Femur (tissue), 1 donor: ENCODE results near the gene OVCH1.
"Not testable (repeated sequence)": the region's sequence is repeated elsewhere in the genome, so short reads cannot be mapped to it uniquely, and the experiment has no call there.

Experiments used
- DNase-seq: peaks from one replicate; pipeline ENCODE4 v3.0.0-alpha.2; 2017

OVCH1 gene

DNA sequence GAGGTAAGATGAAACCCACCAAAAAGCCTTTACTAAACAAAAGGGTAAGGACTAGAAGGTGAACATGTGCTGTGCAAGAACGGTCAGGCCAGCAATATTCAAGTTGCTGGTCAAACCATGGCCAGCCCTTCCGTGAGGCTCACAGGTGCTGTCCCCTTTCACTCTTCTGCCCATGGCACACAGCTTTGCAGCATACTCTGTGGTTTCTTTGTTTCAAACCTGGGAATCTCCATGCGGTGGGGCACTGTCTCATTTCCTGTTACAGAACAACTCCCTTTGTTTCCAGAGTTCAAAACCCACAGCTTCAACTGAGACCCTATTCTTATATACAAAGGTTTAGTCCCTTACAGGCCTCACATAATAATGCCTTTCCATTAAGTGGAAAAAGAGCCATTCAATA, 1.7 kb upstream of the OVCH1 start:
- DNase-seq = no peak

DNA sequence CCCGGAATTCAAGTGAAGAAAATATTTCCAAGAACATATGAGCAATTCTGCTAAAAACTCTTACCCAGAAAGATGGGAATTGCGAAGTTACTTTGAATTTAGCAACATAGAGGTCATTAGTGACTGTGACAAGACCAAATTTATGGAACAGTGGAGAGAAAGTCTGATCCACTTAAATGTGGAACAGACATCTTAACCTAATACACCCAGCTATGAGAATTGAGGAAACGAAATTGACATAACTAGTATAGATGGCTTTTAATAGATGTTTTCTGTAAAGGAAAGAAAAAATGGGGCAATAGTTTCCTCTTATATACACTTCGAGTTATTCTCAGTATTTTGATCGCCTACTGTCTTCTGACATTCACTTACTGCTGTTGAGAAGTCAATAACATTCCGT, 4.6 kb downstream of the OVCH1 start:
- DNase-seq = no peak

DNA sequence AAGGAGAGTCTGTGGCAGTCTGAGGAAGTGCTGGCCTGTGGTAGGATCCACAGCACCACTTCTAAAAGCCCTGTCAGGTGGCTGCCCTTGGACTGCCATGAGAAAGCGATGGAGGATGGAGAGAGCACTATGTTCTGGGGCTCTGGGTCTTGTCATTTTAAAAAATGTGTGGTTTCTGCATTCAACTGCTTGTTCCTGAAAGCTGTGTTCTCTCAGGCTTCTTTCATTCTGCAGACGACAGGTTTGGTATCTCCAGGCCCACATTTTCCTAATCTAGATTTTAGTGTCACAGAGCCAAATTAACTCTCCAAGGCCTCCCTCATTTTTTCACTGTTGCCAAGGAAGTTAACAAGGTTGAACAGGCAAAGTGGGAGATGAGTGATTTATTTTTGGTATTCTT, 10.5 kb downstream of the OVCH1 start:
- DNase-seq = no peak

DNA sequence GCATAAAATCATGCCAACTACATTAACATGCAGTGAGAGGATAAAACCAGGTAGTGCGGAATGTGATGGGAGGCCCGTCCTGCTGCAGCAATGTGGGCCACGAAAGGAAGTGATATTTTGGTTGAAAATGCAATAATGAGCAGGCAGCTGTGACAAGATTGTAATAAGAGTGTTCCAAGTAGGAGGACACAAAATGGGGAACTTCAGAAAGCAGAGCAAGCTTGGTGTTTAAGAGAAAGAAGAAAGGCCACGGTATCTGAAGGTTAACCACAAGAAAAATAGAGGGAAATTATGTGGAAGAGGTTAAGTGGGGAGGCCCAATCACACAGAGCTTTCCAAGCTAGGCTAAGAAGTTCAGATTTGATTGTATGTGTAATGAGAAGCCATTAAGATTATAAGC, 34.3 kb downstream of the OVCH1 start:
- DNase-seq = no peak

DNA sequence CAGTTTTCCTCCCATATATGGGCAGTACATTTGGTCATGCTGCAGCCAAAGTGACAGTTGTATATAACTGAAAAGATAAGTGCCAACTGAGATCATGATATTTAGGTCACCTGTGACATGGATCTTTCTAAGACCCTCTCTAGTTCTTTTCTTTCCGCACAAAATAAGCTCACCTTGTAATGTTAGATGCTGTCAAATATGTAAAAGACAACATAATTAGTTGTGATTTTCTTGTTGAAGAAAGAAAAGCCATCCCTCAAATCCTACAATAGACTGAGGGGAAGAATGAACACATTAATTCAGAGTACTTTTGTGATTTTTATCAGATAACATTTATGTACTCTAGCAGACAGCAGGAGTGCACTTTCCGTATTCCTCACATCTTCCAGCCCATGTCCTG, 37.4 kb downstream of the OVCH1 start:
- no peak for DNase-seq

DNA sequence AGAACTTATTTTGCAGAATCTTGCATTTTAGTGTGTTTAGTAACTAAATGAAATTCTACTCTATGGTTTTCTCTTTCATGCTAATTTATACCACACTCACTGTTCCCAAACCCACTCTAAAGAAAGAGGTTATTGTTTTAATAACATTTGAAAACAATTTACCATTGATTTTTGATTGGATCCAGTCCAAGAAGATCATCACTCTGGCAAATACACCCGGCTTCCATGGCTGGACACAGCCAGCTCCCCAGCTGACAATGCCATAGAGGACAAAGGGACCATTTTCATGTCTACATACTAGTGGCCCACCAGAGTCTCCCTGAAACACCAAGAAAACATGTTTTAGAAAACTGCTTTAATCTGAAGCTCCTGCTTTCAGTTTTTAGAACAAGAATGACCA, 42.4 kb downstream of the OVCH1 start:
- DNase-seq = no peak

DNA sequence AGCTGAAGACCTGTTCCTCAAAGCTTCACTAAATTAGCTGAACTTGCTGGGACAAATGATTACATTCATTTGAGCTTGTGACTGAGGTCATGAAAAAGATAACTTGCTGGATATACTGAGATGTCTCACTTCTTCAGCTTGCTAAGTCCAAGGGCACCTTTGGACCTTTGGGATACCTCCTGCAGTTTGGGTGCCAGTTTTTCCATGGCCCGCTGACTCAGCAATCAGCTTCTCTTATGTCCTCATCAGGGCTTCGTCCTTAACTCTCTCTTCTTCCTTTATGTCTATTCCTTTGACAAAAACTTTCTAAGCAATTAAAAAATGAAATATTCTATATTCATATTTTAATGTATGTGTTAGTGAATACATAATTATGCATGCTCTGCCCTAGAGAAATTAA, 45.6 kb downstream of the OVCH1 start:
- no peak for DNase-seq

DNA sequence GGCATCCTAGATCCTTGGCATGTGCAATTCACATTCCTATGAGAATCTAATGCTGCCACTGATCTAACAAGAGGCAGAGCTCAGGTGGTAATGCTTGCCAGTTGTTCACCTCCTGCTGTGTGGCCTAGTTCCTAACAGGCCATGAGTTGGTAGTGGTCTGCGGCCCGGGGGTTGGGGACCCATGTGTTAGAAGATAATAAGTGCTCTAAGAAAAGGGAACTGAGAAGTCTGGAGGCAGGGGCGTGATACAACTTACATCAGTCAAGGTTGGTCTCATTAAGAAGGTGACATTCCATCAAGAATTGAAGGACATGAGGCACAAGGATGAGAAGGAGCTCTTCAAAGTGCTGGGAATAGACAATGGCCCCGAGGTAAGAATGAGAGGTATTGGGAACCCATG, 49.3 kb downstream of the OVCH1 start:
- DNase-seq = no peak

DNA sequence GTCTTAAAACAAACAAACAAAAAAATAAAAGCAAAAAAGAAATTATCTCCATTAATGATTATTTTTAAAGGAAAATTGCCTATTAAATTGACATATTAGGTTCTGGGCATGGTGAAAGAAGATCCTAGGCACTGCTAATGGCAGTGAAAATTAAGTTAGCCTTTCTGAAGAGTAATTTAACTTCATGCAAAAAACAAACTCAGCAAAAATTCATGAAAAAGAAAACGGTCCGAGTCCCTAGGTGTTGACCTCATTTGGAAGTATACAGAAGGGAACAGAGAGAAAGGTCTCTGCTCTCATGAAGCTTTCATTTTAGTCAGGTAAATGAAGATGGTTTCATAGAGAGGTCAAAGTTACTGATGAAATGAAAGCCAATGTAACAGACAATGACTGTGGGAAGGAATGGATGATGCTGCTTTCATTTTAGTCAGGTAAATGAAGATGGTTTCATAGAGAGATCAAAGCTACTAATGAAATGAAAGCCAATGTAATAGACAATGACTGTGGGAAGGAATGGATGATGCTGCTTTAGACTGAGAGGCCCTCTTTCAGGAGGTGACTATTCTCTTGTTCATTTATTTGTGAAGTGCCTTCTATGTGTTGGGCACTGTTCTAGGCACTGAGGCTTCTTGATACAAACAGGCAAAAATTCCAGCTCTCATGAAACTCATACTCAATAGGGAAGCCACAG, 50.1 kb downstream of the OVCH1 start:
- DNase-seq = no peak

DNA sequence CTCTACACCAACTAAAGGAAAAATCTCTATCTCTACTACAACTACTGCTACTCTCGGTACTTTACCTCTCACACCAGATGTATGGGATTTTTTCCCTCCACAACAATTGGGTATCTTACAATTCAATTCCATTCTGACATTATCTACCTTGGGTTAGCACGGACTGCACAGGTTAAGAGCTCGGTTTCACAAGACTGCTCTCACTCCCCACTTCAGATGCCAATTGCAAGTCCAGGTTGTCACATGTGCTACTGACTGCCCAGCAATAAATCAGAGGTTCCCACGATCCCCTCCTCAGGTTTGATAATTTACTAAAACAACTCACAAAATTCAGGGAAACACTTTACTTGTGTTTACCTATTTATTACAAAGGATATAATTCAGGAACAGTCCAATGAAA, 58.0 kb downstream of the OVCH1 start:
- no peak for DNase-seq

DNA sequence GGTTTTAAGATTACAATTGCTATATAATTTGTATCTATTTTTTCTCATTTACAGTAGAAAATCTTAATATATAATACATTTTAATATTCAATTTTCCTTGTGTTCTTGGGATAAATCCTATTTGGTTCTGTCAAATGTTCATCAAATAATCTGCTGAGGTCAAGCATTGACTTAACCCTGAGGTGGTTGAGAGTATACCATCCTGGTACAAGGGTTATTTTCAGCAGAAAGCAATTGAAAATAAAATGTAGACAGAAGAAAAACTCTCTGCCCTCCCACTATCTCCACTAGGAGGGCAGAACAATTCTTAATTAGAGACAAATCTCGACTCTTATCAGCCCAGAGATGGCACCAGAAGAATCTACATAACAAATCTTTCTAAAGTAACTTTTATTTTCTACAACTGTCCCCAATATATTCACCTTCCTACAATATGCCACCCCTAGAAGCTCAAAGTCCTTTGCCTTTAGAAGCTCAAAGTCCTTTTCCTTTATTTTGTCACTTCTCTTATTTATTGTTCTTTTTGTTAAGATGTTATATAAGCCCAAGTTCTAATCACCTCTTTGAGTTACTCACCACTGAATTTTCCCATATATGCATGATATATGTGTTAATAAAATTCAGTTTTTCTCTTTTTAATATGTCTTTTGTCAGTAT, 58.6 kb downstream of the OVCH1 start:
- no peak for DNase-seq

DNA sequence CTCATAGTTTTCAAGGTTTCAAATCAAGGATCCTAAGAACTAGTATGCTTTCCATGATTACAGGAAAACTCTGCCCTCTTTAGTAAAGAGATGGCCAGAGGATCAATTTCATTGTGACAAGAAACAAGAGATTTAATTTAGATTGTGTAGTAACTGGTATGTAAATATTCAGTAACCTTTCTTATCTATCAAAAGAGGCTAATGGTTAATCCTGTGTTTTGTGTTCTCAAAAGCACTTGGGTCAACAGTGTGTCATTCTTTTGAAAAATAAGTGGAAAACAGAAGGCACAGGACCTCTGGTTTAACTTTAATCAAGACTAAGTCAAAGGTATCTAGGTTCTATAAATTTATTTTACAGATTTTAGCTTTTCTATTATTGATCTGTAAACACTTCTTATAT, 59.9 kb downstream of the OVCH1 start:
- no peak for DNase-seq

DNA sequence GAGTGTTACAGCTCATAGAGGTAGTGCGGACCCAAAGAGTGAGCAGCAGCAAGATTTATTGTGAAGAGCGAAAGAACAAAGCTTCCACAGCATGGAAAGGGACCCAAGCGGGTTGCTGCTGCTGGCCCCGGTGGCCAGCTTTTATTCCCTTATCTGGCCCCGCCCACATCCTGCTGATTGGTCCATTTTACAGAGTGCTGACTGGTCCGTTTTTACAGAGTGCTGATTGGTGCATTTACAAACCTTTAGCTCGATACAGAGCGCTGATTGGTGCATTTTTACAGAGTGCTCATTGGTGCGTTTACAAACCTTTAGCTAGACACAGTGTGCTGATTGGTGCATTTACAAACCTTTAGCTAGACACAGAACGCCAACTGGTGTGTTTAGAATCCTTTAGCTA, 60.7 kb downstream of the OVCH1 start:
- DNase-seq = not testable (repeated sequence)

DNA sequence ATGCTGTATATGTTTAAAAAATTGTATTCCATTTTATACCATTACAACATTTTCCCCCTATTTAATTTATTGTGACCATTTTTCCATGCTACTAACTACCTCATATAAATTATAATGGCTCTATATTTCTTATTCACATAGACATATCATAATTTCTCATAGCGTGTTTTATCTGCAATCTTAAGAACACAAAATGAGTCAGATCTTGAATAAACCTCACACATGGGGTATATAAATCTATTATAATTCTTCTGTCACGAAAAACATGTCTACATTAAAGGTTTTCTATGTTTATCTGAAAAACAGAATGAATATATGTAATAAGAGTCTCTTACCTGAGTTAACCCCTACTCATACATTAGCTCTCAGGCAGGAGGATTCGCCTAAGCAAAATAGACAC, 66.0 kb downstream of the OVCH1 start:
- DNase-seq = no peak

DNA sequence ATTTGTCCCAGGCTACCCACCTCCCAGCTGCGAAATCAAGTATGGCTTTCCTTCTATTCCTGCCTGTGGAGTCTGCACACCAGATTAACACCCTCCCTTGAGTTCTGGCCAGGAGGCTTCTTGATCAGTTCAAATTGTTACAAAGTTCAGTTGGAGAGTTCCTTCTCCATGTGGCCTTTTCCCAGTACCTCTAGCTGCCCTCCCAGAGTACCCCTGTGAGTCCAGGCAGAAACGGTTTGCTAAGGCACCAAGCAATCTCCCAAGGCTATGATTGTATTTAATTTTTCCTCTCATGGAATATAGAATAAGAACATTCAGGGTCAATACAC, 66.8 kb downstream of the OVCH1 start:
- no peak for DNase-seq

DNA sequence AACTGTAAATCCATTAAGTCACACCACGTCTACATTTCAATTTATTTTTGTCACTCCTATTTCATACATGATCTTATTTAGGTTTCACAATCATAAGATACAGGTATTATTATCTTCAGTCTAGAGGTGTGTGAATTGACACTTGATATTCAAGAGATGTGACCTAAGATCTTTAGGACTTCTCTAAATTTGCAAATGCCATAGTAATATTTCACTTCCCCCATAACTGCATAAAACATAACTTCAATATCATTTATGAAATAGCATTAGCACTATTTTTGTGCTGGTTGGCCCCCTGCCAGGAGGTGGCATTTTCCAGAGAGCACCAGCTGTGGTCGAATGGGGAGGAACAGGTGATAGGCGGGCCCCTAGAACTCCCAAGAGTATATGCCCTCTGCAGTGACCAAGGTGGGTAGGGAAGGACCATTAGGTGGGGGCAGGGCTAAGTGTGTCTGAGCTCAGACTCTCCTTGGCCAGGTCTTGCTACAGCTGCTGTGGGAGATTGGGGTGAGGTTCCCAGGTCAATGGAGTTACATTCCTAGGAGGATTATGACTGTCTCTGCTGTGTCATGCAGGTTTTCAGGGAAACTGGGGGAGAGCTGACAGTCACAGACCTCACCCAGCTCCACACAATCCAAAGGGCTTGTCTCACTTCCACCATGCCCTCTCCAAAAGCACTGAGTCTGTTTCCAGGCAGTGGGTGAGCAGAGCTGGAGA, 67.3 kb downstream of the OVCH1 start:
- DNase-seq = no peak

DNA sequence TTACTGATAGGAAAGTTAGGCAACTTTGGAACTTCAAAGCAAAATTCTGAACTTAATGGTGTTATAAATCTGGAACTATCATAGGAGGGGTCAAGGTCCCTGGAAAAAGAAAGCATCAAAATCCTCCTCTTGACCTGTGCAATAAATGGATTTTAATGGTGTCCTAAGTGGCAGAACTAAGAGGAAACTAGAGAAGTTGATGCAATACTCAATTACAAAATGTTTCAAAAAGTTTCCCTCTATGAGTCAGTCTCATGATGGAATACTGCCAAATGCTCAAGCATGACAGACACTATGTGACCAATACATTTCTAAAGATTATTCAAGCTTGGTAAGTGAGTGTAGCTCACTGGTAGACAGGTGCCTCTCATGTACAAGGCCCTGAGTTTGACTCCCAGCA, 68.9 kb downstream of the OVCH1 start:
- no peak for DNase-seq

DNA sequence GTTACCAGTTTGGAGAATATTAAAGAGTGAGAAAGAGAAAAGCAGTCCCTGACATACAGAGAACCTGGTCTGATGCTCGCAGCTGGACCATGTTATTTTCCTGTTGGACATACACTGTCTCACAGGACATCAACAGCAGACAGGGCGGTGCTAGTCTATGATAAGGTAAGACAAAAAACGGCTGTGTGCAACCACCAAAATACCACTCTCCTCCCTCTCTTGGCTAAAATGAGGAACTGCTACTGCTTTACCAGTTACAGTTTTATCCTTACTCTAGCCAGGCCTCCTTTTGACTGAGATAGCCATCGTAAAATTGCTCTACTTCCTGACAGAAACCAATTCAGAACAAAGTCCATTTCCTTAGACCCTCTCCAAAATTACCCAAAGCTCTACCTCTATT, 69.5 kb downstream of the OVCH1 start:
- no peak for DNase-seq

DNA sequence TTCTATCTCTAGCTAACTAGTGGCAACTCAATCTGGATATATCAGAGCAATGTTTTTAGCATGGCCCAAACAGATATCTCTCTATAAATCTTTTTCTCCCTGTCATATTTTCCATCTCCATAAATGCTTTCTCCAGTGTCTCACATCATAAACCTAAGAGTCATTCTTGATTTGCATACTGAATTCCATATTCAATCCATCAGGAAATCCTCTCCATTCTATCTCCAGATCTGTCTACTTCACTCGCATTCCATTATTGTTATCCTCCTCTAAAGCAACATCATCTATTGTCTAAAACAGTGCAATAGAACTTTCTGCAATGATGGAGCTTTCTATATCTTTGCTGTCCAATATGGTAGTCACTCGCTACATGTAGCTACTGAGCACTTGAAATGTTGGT, 71.0 kb downstream of the OVCH1 start:
- no peak for DNase-seq

DNA sequence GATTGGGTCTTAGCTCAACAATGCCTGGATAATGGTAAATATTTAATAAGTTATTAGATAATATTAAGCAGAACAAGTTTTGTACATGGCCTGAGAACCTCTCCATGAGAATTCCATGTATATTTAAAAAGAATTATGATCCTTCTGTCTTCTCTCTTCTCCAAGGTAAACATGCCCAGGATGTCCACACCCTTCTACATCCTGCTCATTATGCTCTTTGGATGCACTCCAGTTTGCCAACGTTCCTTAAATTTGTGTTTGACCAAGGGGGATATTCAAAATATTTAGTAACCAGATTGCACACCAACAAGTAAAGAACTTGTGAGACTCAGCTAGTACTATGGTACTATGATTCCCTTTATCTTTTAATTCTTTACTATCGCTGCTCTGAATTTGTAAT, 71.8 kb downstream of the OVCH1 start:
- no peak for DNase-seq

DNA sequence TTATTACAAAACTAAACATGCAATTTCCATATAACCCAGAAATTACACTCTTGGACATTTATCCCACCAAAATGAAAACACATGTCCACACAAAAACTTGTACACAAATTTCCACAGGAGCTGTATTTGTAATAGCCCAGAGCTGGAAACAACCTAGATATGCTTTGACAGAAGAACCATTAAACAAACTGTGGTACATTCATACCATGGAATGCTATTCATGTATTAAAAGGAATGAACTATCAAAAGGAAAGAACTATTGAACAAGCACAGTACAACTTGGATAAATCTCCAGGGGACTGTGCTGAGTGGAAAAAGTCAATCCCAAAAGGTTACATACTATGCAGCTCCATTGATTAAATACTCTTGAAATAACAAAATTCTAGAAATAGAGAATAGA, 80.7 kb downstream of the OVCH1 start:
- DNase-seq = no peak

DNA sequence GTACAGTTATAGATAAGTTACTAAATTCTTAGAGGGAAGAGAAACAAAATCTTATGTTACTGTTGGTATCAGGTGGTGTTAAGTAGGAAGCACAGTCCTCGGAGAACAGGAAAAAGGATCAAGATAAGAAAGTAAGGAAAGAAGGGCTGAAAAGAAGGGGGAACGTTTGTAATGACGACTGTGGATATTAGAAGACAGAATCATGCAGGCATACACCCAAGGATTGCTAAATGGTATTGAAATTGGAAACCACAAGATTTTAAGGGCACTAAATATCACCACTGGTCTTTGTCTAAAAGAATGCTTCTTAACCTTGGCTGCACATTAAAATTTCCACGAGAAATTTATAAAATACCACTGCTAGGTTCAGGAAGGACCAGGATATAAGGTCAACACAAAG, 82.4 kb downstream of the OVCH1 start:
- DNase-seq = no peak

DNA sequence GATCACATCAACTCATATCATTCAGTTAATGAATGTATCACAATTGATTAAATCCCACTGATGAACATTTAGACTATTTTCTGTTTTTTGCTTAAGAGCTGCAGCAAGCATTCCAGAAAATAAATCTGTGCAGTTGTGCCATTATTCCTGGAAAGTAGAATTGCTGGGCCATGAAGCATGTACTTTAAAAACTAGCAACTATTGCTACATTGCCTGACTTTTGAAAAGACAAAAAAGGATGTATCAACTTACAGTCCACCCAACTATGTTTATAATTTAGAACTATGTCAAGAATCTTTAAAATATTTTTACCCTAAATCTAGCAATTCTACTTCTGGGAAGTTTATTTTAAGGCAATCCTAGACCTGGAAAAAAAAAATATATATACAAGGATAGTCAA, 83.1 kb downstream of the OVCH1 start:
- no peak for DNase-seq

DNA sequence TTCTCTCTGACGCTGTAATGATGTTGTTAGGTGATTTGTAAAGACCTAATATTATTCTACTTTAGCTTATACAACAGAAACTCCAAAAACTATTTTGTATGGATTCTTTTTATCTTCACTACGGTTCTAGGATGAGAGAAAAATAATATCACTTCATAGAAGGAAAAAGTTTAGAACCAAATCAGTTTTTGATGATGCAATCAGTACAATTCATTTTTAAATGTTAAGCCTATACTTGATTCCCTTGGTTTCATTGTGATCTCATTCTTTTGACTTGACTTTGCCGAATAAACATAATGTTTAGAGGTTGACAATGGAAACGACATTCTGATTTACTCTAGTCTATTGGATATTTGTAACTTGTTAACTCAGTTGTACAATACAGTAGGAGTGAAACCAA, 91.9 kb downstream of the OVCH1 start:
- no peak for DNase-seq

DNA sequence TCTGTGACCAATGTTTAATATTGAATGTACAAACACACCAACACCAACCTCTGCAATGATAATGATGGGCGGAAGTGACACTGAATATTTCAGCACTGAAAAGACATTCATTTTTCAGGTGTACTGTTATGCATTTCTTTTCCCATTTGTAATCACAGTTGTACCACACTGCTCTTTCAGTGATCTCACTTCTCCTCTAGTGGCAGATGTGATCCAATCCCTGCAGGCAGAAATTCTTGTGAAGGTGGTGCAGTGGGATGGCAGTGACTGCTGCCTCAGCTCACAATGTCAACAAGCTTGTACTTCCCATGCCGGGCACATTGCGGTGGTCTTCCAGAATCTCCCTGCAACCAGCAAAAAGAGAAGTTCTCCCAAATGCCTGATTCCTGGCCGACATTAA, 93.5 kb downstream of the OVCH1 start:
- DNase-seq = no peak
